HG02870 (cell line): ENCODE measurements around the gene CDK16.
"Not testable (repeated sequence)": the region's sequence is repeated elsewhere in the genome, so short reads cannot be mapped to it uniquely, and the experiment has no call there.

Experiments used
- ATAC-seq: cut with Tn5 transposase; IDR thresholded peaks from one replicate; pipeline ENCODE4 v1.9.1; 2021; ENCODE audit warnings: mild to moderate bottlenecking, moderate library complexity; ENCODE audit not compliant: unreplicated experiment

The CDK16 gene

DNA sequence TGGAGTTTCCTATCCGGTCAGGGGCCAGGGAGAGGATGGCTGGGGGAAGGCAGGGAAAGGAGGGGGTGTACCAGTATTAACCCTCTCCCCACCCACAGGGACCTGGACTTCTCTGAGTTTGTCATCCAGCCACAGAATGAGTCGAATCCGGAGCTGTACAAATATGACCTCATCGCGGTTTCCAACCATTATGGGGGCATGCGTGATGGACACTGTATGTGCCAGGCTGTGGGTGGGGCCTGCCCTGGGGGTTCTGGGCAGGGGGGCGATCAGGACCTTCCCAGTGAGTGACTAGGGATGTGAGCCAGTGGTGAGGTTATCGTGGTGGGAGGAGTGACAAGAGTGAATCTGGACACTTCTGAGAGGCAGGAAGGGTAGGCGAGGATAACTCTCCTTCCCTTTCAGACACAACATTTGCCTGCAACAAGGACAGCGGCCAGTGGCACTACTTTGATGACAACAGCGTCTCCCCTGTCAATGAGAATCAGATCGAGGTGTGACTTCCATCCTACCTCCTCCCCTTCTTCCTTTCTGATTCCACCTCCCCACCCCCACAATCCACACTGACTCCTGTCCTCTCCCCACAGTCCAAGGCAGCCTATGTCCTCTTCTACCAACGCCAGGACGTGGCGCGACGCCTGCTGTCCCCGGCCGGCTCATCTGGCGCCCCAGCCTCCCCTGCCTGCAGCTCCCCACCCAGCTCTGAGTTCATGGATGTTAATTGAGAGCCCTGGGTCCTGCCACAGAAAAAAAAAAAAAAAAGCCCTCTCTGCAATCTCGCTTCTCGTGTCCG lies 28.9 kb downstream of the CDK16 start:
- no peak for ATAC-seq

DNA sequence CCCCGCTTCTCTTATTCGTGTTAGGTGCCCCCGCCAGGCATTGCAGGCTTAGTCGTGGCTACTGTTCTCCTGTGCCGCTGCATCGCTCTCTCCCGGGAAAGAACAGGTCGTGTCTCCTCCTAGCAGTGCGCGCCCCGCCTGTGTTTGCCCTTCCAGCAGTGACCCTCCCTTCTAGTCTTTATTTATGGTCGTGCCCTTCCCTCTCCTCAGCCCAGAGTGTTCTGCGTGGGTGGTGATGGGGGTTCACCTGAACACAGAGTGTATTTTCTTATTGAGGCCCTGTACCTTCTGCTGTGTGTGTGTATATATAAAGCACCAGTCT lies 29.5 kb downstream of the CDK16 start:
- ATAC-seq, result no peak

DNA sequence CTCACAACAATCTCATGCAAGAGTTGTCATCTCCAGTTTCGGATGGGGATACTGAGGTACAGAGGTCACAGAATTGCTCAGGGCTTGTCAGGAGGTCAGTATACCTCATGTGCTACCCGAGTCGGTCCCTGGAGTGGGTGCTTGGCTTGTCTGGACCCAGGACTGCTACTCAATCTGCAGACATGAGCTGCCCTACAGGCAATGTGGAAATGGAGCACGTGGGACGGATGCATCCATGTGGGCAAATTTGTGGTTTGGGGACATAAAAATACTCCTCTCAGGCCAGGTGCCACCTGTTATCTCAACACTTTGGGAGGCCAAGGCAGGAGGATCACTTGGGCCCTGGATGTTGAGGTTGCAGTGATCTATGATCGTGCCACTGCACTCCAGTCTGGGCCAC lies 30.1 kb downstream of the CDK16 start:
- ATAC-seq, result no peak

- ATAC-seq, result no peak
Measured at GRCh38 chrX:47250017-47250347, 31.5 kb downstream of the CDK16 start.

GRCh38 chrX:47257620-47258019 lies 39.1 kb downstream of the CDK16 start:
- ATAC-seq, result not testable (repeated sequence)

DNA sequence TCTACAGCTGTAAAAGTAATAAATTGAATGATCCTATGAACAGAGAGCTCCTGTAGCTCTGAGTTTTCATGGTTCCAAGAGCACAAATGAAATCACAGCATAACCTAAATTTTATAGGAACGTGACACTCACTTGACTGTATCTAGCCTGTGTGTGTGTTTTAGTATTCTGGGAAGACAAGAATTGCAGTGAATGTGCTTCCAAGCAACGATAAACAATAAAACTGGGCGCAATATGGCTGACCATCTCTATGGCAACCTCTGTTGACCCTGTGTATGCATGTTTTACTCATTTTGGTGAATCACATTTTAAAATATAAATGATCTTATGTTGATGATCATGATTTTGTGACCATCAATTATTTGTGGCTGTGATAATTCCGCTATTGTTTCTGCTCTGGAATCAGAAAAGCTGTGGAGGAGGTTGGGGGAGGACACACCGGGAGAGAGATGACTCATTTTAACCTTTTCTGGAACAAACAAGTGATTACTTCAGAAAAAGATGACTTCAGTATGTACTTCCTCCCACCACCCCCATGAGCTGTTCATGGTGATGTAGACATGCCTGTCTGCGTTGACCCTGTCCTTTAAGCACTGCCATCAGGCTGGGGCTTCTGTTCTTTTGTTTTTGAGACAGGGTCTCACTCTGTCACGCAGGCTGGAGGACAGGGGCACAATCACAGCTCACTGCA lies 46.1 kb downstream of the CDK16 start:
- ATAC-seq, result no peak

- no peak for ATAC-seq
Measured at GRCh38 chrX:47266643-47267042, 48.2 kb downstream of the CDK16 start.

- no peak for ATAC-seq
Measured at GRCh38 chrX:47272013-47272408, 53.5 kb downstream of the CDK16 start.

DNA sequence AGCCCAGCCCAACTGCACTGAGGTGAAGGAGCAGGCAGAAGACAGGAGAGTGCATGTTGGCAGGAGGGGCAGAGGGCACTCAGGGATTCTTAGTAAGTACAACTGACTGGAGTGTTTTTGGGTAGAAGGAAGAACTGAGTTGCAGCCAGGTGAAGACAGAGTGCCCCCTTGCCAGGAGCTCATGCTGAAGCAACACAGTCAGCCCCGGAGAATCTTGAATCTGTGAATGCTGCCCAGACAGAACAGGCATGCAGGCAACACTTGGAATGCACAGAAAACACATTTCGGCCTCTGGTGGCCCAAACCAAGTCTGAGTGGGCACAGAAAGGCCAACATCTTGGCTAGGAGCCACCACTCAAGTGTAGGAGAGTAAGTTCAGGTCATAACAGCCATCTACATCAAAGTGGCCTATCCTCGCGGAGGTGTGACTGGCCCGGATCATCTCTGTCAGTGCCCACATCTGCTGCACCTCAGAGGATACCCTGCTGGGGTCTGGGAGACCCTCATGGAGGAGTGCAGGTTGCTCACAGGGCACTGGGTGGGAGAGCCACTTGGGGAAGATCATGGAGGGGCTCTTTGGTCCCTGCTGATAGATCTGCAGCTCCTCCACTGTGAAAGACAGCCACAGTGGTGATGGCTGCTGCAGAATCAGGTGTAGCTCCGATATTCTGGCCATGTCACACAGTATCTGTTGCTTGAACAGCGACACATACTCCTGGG lies 54.7 kb downstream of the CDK16 start:
- no peak for ATAC-seq

DNA sequence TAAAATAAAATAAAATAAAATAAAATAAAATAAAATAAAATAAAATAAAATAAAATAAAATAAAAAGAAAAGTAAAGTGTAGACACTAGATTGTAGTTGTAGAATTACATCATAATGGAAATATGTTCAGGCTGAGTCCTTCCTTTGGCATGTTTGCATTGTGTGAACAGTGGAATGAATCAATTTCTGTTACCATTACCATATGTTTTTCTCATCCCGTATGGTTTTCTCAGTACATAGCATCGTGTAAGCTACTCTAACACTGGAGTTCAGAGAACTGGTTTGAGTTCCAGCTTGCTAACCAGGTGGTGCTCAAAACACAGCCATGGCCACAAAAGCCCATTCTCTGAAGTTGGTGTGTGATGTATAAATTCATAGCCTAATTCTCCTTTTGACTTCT lies 60.2 kb downstream of the CDK16 start:
- ATAC-seq, result no peak
